ENCODE results near the gene AKAP8L. TPM values are rescaled to one million over a fixed set of nuclear protein-coding genes. Genes with fewer than 3 reads are reported as not detected.

Gene AKAP8L
- total and polyA plus RNA-seq, 10 of the 15 experiments (the other 5 are each of a cell fraction or from before 2014, with no cell fraction given) = 0.66 to 64.3 (median 40.0) TPM

DNA sequence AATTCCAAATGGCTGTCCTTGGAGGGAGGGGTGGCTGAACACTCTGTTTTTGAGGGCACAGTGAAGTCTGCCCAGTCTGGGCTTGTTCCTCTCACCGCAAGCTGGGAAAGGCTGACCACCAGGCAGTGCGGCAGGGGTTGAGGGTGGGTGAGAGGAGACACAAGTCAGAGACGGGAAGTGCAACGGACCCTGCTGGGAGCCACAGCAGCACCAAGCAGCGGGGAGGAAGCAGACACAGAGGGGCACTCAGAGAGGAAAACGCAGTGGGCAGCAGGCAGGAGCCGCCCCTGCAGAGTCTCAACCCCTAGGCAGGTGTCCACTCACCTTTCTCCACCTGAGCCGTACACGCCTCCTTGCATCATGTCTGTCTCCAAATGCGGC is 15.6 kb downstream of the AKAP8L start:
- DNase-seq (ENCODE audit: low read depth, low spot score) = no peak
- Histone ChIP-seq H3K27me3 (replicated peaks in 1 of 2; ENCODE audit: control insufficient read depth in 2 of 2, insufficient read depth in 2 of 2, low read length in 1 of 2) (no peaks in the 10 kb centered on the region), H3K4me1 (ENCODE audit: control insufficient read depth, insufficient read depth, low read length) (no peaks in the 10 kb centered on the region), H3K27ac (ENCODE audit: control insufficient read depth, insufficient read depth) (no peak overlapping the region), H3K36me3 (ENCODE audit: control insufficient read depth in 2 of 2, insufficient read depth in 2 of 2, low read length in 1 of 2) (peaks cover 12 to 49% of the 10 kb centered on the region in 2 experiments; a peak in 3 of 4 replicates), H3K4me3 (no peak overlapping the region), H3K79me2 (ENCODE audit: control insufficient read depth, insufficient read depth, low read length) (peaks cover 34% of the 10 kb centered on the region), H3K9me3 (replicated peaks; ENCODE audit: control insufficient read depth, insufficient read depth, low read length) (no peaks in the 10 kb centered on the region), H3K9ac (ENCODE audit: control insufficient read depth, insufficient read depth, low read length) (no peak overlapping the region), H3K4me2 (ENCODE audit: control insufficient read depth, insufficient read depth) (no peak overlapping the region), H4K20me1 (ENCODE audit: control insufficient read depth, insufficient read depth) (0 out of 2 replicates have a peak, but pooled peaks cover 7% of the 10 kb centered on the region), H2AFZ (ENCODE audit: control insufficient read depth, low read depth, low read length) (no peak overlapping the region)
- ChIA-PET POLR2A (no interaction called here), SMC1A (ENCODE audit: uncharacterized antibody, unreplicated experiment) (interaction anchor here (1.3 kb wide), 1 partner anchor 10 kb away, joined by 3 read pairs; no protein-coding TSS in a partner anchor), RAD21 (ENCODE audit: unreplicated experiment) (no interaction called here), CTCF (no interaction called here)
- in situ Hi-C loops (cut with MboI) = no loop called here
- intact Hi-C loops (cut with micrococcal nuclease; ENCODE audit: unreplicated experiment) = no loop called here
- FAIRE-seq = no peak
- no peak for ATAC-seq
- WGBS (ENCODE audit: insufficient coverage, insufficient replicate concordance, low lambda C conversion rate, missing lambda C conversion rate) = 91% methylated on average over 10 of the region's 10 CpGs
- BruUV-seq (replicated peaks) = no TSS peak
- no peak for TF ChIP-seq NFYB (IDR thresholded peaks at IDR 0.05; ENCODE audit: insufficient read depth, low read depth, low read length)
- TF ChIP-seq ZZZ3 (IDR thresholded peaks at IDR 0.05; ENCODE audit: control insufficient read depth, insufficient read length, low read depth) = no peak

DNA sequence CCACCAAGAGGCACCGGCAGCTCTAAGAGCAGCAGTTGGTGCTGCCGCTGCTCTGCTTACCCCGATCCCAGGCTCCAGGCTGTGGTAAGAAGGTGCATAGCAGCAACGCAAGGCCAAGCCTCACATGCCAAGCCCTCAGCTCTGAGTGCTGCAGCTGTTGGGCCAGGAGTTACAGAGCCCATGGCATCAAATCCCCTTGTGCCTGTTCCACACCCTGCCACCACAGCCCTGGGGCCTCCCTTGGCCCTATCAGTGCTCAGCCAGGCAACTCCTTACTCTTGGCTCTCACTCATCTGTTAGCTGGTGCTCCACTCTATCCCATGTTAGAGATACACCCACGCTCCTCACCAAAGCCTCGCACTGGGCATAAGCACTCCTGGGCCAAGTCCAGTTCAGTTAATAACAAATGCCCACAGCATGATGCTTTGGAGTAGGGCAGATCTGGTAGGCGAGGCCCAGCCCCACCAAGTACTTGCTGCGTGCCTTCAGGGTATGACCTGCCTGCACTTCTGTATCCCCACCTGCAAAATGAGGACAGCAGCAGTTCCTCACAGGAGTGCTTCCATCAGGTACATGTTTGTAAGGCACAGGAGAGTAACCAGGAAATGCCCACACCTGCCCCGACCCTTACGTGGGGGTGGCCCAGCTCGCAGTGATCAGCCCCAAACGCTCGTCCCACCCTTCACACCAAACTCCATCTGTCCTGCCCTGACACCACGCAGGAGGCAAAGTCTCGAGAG is 16.2 kb downstream of the AKAP8L start:
- Histone ChIP-seq H3K4me3 (no peak overlapping the region), H3K9ac (ENCODE audit: control insufficient read depth, insufficient read depth, low read length) (no peak overlapping the region), H3K9me3 (replicated peaks; ENCODE audit: control insufficient read depth, insufficient read depth, low read length) (no peaks in the 10 kb centered on the region), H2AFZ (ENCODE audit: control insufficient read depth, low read depth, low read length) (no peak overlapping the region), H3K4me1 (ENCODE audit: control insufficient read depth, insufficient read depth, low read length) (no peaks in the 10 kb centered on the region), H3K27ac (ENCODE audit: control insufficient read depth, insufficient read depth) (no peak overlapping the region), H3K4me2 (ENCODE audit: control insufficient read depth, insufficient read depth) (no peak overlapping the region), H3K27me3 (replicated peaks in 1 of 2; ENCODE audit: control insufficient read depth in 2 of 2, insufficient read depth in 2 of 2, low read length in 1 of 2) (no peaks in the 10 kb centered on the region), H4K20me1 (ENCODE audit: control insufficient read depth, insufficient read depth) (0 out of 2 replicates have a peak, but pooled peaks cover 7% of the 10 kb centered on the region), H3K79me2 (ENCODE audit: control insufficient read depth, insufficient read depth, low read length) (peaks cover 32% of the 10 kb centered on the region), H3K36me3 (ENCODE audit: control insufficient read depth in 2 of 2, insufficient read depth in 2 of 2, low read length in 1 of 2) (peaks cover 10 to 55% of the 10 kb centered on the region in 2 experiments; a peak in 3 of 4 replicates)
- CTCF ChIA-PET = no interaction called here
- BruUV-seq (replicated peaks) = no TSS peak
- DNase-seq (ENCODE audit: low read depth, low spot score) (no peak), FAIRE-seq (no peak), ATAC-seq (no peak)
- WGBS (ENCODE audit: insufficient coverage, insufficient replicate concordance, low lambda C conversion rate, missing lambda C conversion rate) = 93% methylated on average over 15 of the region's 15 CpGs
- POLR2A ChIA-PET = no interaction called here
- SMC1A ChIA-PET (ENCODE audit: uncharacterized antibody, unreplicated experiment) = interaction anchor here (1.3 kb wide), 1 partner anchor 10 kb away, joined by 3 read pairs; no protein-coding TSS in a partner anchor
- intact Hi-C loops (cut with micrococcal nuclease; ENCODE audit: unreplicated experiment) (no loop called here), in situ Hi-C loops (cut with MboI) (no loop called here)
- TF ChIP-seq ZZZ3 (IDR thresholded peaks at IDR 0.05; ENCODE audit: control insufficient read depth, insufficient read length, low read depth) (no peak), MYB (IDR thresholded peaks at IDR 0.05; ENCODE audit: borderline replicate concordance, low read depth, low read length) (no peak), SMARCA5 (IDR thresholded peaks at IDR 0.05) (no peak), NFYA (IDR thresholded peaks at IDR 0.05; ENCODE audit: borderline replicate concordance, low read depth, low read length) (no peak), PRDM15 (CRISPR knock-in tag; IDR thresholded peaks at IDR 0.05) (no peak), CHD1 (IDR thresholded peaks at IDR 0.05; ENCODE audit: low read depth, low read length) (no peak), EGR1 (IDR thresholded peaks at IDR 0.05; ENCODE audit: borderline replicate concordance in 1 of 2, low read depth in 2 of 2, low read length in 2 of 2) (no peak), IKZF1 (conservative IDR thresholded peaks at IDR 0.05) (no peak), USF1 (IDR thresholded peaks at IDR 0.05; ENCODE audit: borderline replicate concordance, extremely low read length, insufficient read depth, low read depth, low read length) (no peak)
- RAD21 ChIA-PET (ENCODE audit: unreplicated experiment) = no interaction called here
